ENCODE results near the gene USP49. TPM values are rescaled to one million over a fixed set of nuclear protein-coding genes. Genes with fewer than 3 reads are reported as not detected.

The USP49 gene
- total RNA-seq, 4 donors from 2014 or later, result 0.27 to 2.8 (median 1.1) TPM

DNA sequence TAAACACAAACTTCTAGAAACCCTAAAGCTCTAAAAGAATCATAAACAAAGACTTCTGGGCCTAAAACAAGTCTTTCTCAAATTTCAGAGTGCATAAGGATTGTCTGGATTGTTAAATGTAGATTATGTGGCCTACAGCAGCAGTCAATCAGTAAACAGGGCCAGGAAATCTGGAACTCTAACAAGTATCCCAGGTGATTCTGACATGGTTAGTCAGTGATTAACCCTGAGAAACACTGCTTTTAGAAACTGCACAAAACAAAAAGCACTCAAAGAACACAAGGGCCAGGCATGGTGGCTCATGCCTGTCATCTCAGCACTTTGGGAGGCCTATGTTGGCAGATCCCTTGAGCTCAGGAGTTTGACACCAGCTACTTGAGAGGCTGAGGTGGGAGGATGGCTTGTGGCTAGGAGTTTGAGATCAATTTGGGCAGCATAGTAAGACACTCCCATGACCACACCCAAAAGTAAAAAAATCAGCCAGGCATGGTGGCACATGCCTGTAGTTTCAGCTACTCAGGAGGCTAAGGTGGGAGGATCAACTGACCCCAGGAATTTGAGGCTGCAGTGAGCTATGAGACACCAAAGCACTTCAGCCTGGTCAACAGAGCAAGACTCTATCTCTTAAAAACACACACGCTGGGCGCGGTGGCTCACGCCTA is 19.8 kb upstream of the USP49 start:
- in situ Hi-C loops (cut with MboI; ENCODE audit: low sequenced_read_pairs in 4 of 4) (loop anchor here in 1 of 4 donors (25.0 kb wide), 1 partner anchor 297 kb away; the partner anchor contains the start of gene MRPS10), intact Hi-C loops (cut with DNase I; ENCODE audit: low total_unique reads) (no loop called here)
- Histone ChIP-seq H3K4me1 (peaks cover 12% of the 10 kb centered on the region in 2 donors), H3K27ac (no peak overlapping the region), H3K36me3 (peaks cover 0 to 40% of the 10 kb centered on the region in 2 donors), H3K9me3 (no peaks in the 10 kb centered on the region), H3K4me3 (no peak overlapping the region), H3K27me3 (no peaks in the 10 kb centered on the region)
- no peak for TF ChIP-seq CTCF (IDR thresholded peaks at IDR 0.05 in 4 of 5, conservative IDR thresholded peaks at IDR 0.05 in 1 of 5)
- TF ChIP-seq POLR2A (IDR thresholded peaks at IDR 0.05), result no peak
- DNase-seq (no peak), ATAC-seq (no peak)

DNA sequence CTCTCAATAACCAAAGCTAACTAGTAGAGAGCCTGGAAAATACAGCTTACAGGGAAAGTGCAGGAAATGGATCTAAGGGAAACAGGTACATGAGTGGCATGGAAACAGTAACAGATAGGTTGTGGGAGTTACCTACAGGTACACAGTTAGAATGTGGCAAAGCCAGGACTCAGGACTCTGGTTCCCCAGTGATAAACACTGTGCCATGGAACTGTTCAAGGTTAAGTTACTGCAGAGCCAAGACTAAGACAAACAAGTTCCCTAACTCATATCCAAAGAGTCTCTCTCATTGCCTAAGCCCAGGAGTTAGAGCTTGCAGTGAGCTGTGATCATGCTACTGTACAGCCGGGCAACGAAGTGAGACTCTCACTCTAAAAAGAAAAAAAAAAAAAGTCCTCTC is 19.2 kb upstream of the USP49 start:
- ATAC-seq (no peak), DNase-seq (no peak)
- TF ChIP-seq CTCF (IDR thresholded peaks at IDR 0.05 in 4 of 5, conservative IDR thresholded peaks at IDR 0.05 in 1 of 5), result no peak
- TF ChIP-seq POLR2A (IDR thresholded peaks at IDR 0.05), result no peak
- intact Hi-C loops (cut with DNase I; ENCODE audit: low total_unique reads) (no loop called here), in situ Hi-C loops (cut with MboI; ENCODE audit: low sequenced_read_pairs in 4 of 4) (loop anchor here in 1 of 4 donors (25.0 kb wide), 1 partner anchor 298 kb away; the partner anchor contains the start of gene MRPS10)
- no peak overlapping the region for H3K4me3 ChIP-seq
- H3K9me3 ChIP-seq, result no peaks in the 10 kb centered on the region
- peaks cover 0 to 41% of the 10 kb centered on the region in 2 donors for H3K36me3 ChIP-seq
- no peaks in the 10 kb centered on the region for H3K27me3 ChIP-seq
- peaks cover 5 to 7% of the 10 kb centered on the region in 2 donors for H3K4me1 ChIP-seq
- no peak overlapping the region for H3K27ac ChIP-seq

DNA sequence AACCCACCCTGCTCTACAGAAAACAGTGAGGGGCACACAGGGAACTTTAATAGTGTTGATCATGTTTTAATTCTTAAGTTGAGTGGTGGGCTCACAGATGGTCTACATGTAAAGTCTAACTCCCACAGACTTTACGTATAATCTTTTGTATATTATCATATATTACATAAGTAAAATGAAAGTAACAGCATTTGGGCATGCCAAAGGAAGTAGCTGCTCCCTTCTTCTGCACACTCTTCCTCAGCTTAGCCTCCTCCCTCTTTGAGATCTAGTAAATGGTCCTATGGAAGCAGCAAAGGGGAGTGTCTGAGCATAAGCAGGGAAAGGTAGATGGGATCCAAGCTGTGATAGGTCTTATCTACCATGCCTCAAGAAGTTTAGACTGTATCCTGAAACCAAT is 14.6 kb upstream of the USP49 start:
- TF ChIP-seq POLR2A (IDR thresholded peaks at IDR 0.05) (no peak), CTCF (IDR thresholded peaks at IDR 0.05 in 4 of 5, conservative IDR thresholded peaks at IDR 0.05 in 1 of 5) (no peak)
- no peaks in the 10 kb centered on the region for H3K9me3 ChIP-seq
- in situ Hi-C loops (cut with MboI; ENCODE audit: low sequenced_read_pairs in 4 of 4), result loop anchor here in 1 of 4 donors (10.0 to 25.0 kb wide), 2 partner anchors 115 to 303 kb away; partner anchors contain the start of gene MRPS10
- no peak overlapping the region for H3K27ac ChIP-seq
- intact Hi-C loops (cut with DNase I; ENCODE audit: low total_unique reads), result no loop called here
- H3K36me3 ChIP-seq, result peaks cover 0 to 65% of the 10 kb centered on the region in 2 donors
- H3K4me3 ChIP-seq, result no peak overlapping the region
- ATAC-seq (no peak), DNase-seq (no peak)
- H3K27me3 ChIP-seq, result no peaks in the 10 kb centered on the region
- peaks cover 0 to 4% of the 10 kb centered on the region in 2 donors for H3K4me1 ChIP-seq

DNA sequence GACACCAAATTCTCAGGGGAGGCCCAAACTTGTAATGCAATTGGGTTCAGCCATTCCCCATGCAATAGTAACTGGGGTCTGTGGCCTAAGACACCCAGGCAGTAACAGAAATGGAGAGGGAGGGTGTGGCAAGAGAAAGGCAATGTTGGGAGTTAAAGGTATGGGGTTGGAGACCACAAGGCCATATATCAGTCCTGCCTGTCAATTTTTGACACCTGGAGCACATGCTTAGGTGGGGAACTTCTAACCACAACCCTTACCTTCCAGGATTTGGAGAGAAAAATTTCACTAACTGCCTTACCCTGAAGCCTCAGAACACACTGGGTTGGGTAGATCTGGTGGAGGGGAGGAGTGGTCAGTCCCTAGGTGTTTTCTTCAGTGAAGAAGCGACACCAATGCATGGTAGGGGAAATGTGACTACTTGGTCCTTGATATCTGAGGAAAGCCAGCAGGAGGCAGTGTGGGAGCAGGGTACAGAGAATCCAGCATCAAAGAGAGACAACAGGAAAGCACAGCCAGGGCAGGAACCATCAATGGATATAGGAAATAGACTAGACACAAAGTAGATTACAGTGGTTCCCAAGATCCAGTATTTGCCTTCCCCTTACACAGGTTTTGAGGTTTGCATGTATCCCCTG is 6.8 kb upstream of the USP49 start:
- no peaks in the 10 kb centered on the region for H3K9me3 ChIP-seq
- H3K27ac ChIP-seq, result no peak overlapping the region
- no peaks in the 10 kb centered on the region for H3K4me1 ChIP-seq
- ATAC-seq (no peak), DNase-seq (no peak)
- in situ Hi-C loops (cut with MboI; ENCODE audit: low sequenced_read_pairs in 4 of 4) (loop anchor here in 1 of 4 donors (10.0 to 25.0 kb wide), 2 partner anchors 107 to 310 kb away; partner anchors contain the start of gene MRPS10), intact Hi-C loops (cut with DNase I; ENCODE audit: low total_unique reads) (no loop called here)
- TF ChIP-seq POLR2A (IDR thresholded peaks at IDR 0.05), result no peak
- no peak for TF ChIP-seq CTCF (IDR thresholded peaks at IDR 0.05 in 4 of 5, conservative IDR thresholded peaks at IDR 0.05 in 1 of 5)
- H3K27me3 ChIP-seq, result no peaks in the 10 kb centered on the region
- H3K36me3 ChIP-seq, result peaks cover 0 to 32% of the 10 kb centered on the region in 2 donors
- no peak overlapping the region for H3K4me3 ChIP-seq
